Measurements from ENCODE around the gene LRRC59.

LRRC59 gene

GRCh38 chr17:50394711-50395110, 2.6 kb downstream of the LRRC59 start:
- no peak overlapping the region for H3K4me3 ChIP-seq (ENCODE audit: low read depth, low read length)
- no peak for TF ChIP-seq CTCF (IDR thresholded peaks at IDR 0.05; ENCODE audit: borderline replicate concordance, insufficient read depth, low read depth, low read length)

DNA sequence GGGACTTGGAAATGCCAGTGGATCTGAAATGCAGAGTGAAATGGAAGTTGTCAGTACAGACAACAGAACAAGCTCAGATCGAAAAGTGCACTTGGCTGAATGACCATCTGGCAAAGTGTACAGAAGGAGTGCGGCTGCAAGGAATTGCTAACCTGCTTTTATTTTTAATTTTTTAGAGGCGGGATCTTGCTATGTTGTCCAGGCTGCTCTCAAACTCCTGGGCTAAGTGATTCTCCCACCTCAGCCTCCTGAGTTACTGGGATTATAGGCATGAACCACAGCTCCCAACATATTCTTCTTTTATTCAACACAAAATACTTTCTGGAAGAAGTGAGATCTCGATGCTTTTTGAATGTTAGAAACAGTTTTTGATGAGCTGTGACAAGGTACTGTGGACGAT, 3.6 kb downstream of the LRRC59 start:
- TF ChIP-seq CTCF (IDR thresholded peaks at IDR 0.05; ENCODE audit: borderline replicate concordance, insufficient read depth, low read depth, low read length) = no peak
- no peak overlapping the region for H3K4me3 ChIP-seq (ENCODE audit: low read depth, low read length)

GRCh38 chr17:50392621-50393020, 4.7 kb downstream of the LRRC59 start:
- no peak for TF ChIP-seq CTCF (IDR thresholded peaks at IDR 0.05; ENCODE audit: borderline replicate concordance, insufficient read depth, low read depth, low read length)
- H3K4me3 ChIP-seq (ENCODE audit: low read depth, low read length) = no peak overlapping the region

DNA sequence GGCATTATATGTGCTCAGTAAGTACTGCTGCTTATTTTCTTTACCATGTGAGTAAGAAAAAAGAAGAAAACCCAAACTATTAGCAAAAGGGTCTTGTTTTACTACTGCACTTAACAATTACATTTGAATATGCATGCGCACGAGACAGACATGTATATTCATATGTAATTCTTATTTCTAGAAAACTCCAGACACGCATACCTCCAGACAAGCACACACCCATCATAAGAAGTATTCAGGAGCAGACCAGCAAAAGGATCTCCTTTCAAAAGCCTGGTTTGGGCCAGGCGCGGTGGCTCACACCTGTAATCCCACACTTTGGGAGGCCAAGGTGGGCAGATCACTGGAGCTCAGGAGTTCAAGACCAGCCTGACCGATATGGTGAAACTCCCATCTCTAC, 7.8 kb downstream of the LRRC59 start:
- no peak for TF ChIP-seq CTCF (IDR thresholded peaks at IDR 0.05; ENCODE audit: borderline replicate concordance, insufficient read depth, low read depth, low read length)
- no peak overlapping the region for H3K4me3 ChIP-seq (ENCODE audit: low read depth, low read length)

DNA sequence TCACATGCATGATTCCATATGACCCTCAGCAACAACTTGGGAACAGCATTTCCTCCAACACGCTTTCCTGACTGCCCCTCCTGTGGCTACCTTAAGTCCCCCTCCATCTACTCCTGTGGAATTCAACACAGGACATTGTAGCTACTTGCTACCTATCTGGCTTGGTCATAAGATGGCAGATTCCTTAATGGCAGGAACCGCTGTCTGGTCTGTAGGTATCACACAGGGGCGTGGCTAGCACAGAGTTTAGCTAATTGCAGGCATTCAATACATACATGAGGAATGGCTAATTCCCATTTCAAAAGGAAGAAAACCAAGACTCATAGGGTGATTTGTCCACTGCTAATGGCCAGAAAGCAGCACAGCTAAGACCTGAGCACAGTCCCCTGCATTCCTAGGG, 8.6 kb downstream of the LRRC59 start:
- H3K4me3 ChIP-seq (ENCODE audit: low read depth, low read length) = no peak overlapping the region
- no peak for TF ChIP-seq CTCF (IDR thresholded peaks at IDR 0.05; ENCODE audit: borderline replicate concordance, insufficient read depth, low read depth, low read length)

- no peak for TF ChIP-seq CTCF (IDR thresholded peaks at IDR 0.05; ENCODE audit: borderline replicate concordance, insufficient read depth, low read depth, low read length)
Measured at GRCh38 chr17:50386510-50386909, 10.8 kb downstream of the LRRC59 start.

DNA sequence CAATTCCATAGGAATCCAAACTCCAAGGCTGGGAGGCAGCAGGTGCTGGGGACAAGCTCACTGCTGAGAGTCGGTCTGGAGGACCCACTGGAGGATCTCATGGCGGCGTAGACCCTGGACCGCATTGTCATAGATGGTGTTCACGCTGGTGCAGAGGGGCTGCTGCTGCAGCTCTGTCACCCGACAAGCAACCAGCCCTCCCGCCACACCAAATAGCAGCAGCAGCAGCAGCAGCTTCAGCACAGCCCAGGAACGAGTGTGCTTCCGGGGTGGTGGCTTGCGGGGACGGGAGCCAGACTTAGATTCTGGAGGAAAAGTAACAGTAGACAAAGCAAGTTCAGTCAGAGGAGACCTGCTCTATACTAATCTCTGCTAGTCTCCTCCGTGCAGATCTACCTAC, 14.4 kb downstream of the LRRC59 start:
- no peak for TF ChIP-seq CTCF (IDR thresholded peaks at IDR 0.05; ENCODE audit: borderline replicate concordance, insufficient read depth, low read depth, low read length)
- H3K4me3 ChIP-seq (ENCODE audit: low read depth, low read length) = no peak overlapping the region

More at GRCh38 chr17:50386510-50386909, 10.8 kb downstream of the LRRC59 start:
- no peak overlapping the region for H3K4me3 ChIP-seq (ENCODE audit: low read depth, low read length)

Measured in GM12875 (cell line).